Prostate gland (tissue), 2 donors: ENCODE measurements around the gene BARX2.

Source experiments
- CTCF ChIP-seq, 4 experiments: fragments of 200-600 bp in 2 of 4; fragments of 450-650 bp in 2 of 4; sonication (generic) in 2 of 4; IDR thresholded peaks; 1 replicate in 3 of 4; 2 replicates in 1 of 4; pipeline ENCODE4 v1.5.1; 2016 to 2019; ENCODE audit warnings: antibody characterized with exemption in 4 of 4, mild to moderate bottlenecking in 2 of 4, moderate library complexity in 2 of 4
- POLR2A ChIP-seq: fragments of 450-650 bp; IDR thresholded peaks from one replicate; pipeline ENCODE4 v1.6.1; 2016; ENCODE audit warnings: antibody characterized with exemption, mild to moderate bottlenecking

DNA sequence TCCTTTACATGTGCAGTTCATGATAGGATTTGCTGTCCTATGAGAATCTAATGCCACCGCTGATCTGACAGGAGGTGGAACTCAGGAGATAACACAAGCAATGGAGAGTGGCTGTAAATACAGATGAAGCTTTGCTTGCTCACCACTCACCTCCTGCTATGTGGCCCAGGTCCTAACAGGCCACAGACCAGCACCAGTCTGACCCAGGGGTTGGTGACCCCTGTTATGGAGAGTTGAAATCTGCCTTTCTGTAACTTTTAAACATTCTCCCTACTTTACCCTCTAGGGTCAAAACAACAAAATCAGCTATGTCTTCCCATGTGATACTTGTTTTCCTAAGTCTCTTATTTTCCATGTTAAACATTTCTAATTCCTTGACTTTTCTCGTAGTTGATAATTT, 48.7 kb upstream of the BARX2 start:
- TF ChIP-seq CTCF (IDR thresholded peaks at IDR 0.05) (no peak), POLR2A (no peak)
